Stimulated activated CD8-positive, alpha-beta memory T cell treated with anti-CD3 and anti-CD28 coated beads, Interleukin-7, amount 100 ng/mL, for 48 hours (primary cell): ENCODE results near the gene EPHA8.

ENCODE experiments used
- DNase-seq, 2 donors: peaks; one replicate each; pipeline ENCODE4 v3.0.0-alpha.2; 2020; ENCODE audit warnings: low read depth in 1 of 2; ENCODE audit errors: extremely low read depth in 1 of 2

EPHA8 gene

GRCh38 chr1:22535399-22535798, 27.9 kb upstream of the EPHA8 start:
- DNase-seq, result no peak

DNA sequence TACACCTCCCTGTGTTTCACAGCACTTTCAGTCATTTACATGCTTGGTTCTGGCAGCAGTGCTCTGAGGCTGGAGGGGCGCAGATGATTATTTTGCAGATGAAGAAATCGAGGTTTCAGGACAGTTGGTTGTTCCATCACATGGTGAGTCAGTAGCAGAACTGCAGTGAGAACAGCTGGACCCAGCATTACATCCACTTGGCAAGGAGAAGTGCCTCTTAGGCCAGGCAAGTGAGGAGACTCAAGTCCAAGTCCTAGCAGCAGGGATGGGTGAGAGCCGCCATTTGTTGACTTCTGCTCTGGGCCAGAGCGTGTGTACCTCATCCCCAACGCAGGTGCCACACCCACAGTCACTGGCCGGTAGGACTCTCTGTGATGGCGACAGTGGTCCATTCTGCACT, 26.8 kb upstream of the EPHA8 start:
- no peak for DNase-seq

DNA sequence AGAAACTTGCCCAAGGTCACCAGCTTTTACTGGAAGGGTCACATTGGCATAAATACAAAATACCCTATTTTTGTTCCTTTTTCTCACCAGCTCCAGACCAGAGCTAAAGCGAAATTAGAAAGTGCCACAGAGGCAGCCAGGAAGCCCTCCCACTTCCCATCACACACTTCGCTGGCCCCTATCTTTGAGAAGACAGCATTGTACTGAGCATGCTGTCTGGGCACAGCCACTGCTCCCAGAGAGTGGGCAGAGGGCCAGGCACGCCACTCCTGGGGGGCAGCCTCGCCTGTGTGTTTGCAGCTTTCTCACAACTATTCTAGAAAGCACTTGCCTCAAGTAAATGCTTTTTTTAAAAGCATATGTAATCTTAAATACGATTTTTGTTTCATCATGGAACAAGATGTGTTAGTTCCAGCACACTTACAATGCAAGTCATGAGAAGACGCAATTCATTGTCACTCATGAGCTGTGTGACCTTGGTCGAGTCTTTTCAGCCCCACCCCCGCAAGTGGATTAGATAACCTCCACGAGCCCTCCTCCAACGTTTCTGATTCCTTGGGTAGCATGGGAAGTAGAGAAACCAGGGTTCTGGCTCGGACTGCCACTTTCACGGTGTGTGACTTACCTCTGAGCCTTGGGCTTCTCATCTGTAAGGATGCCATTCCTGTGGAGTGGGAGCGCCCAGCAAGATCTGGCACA, 25.7 kb upstream of the EPHA8 start:
- no peak for DNase-seq

GRCh38 chr1:22539510-22540118, 23.7 kb upstream of the EPHA8 start:
- no peak for DNase-seq

- no peak for DNase-seq
These were observed 23.0 kb upstream of the EPHA8 start for GRCh38 chr1:22540337-22540736.

GRCh38 chr1:22542886-22543285, 20.4 kb upstream of the EPHA8 start:
- DNase-seq, result no peak

DNA sequence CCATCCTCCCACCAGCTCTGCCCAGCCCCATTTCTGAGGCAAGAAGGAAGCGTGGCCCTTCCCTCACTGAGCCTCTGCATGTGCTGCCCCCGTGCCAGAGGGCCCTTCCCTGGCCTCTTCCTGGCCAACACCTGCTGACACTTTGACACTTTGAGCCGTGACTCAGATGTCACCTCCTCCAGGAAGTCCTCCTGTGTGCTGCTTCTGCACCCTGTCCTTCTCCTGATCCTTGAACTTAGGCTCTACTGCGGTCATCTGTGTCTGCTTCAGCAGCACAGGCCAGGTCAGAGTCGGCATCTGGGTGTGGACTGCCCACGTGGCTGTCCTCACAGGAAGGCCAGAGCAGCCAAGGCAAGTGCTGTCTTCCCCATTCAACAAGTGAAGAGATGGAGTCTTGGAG, 19.6 kb upstream of the EPHA8 start:
- no peak for DNase-seq

GRCh38 chr1:22544606-22545005, 18.7 kb upstream of the EPHA8 start:
- DNase-seq, result no peak

DNA sequence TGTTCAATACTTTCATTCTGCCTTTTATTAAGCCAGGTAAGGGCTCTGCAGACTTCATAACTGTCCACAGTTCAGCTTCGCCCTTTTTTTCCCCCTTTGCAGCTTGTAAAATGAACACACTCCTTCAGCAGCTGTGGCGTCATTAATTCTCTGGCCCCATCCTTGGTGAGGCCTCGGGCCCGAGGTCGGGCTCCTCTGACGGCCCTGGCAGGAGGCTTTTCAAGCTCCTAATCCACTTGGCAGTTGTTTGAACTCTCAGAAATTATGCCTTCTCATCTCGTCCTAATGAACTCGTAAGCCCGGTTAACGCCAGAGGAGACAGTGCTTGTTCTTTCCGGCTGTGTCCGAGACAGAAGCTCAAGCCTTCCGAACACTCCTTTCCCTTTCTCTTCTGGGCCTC, 18.1 kb upstream of the EPHA8 start:
- no peak for DNase-seq

- no peak for DNase-seq
These were observed 16.0 kb upstream of the EPHA8 start for GRCh38 chr1:22547186-22547817.

- no peak for DNase-seq
These were observed 15.3 kb upstream of the EPHA8 start for GRCh38 chr1:22547818-22548462.

DNA sequence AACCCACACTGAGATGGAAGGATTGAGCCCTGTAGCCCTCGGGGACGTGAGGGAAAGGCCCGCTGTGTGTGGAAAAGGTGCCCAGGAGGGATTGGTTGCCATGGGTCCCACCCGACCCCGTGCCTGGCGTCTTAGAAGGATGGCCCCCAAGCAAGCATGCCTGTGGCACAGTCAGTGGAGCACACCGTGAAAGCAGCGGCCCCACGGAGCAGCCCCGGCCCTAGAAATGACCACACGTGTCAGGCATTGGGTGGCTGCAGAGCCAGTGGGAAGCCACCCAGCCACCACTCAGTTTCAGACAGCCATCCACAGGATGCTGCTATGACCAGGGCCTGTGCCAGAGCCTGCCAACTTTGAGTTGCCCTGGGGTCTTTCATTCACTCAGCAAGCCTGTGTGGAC, 13.3 kb upstream of the EPHA8 start:
- DNase-seq, result no peak

DNA sequence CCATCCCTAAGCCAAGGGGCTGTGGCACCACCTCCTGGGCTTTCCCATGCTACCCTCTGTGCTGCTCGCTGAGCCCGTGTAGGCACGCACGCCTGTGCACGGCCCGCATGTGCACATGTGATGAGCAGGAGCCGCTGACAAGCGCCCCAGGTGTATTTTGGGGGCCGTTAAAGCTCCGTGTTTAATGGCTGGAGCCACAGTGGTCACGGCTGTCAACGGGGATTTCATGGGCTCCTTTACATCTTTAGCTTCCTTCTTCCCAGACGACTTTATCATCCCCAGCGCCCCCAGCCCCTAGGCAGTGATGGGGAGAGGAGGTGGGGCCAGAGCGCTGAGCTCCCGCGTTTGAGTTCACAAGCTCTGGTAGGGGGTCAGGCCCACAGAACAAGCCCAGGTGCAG, 11.7 kb upstream of the EPHA8 start:
- DNase-seq, result no peak

DNA sequence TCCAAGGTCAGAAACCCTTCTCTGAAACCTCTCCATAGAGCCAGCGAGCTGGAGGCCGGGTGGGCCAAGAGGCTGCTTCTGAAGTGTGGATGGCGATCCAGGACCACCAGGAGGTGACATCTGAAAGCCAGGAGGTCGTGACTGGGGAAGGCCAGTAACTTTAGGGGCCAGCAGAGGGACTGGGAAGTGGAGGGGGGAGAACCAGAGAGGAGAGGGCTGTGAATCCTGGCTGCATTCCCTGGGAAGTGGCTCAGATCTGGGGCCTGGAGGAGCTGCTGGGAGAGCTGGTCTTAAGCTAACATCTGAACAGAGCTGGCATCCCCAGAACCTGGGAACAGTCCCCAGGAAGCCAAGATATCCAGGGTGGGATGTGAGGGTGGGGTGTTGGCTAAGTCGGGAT, 11.3 kb upstream of the EPHA8 start:
- DNase-seq, result no peak

DNA sequence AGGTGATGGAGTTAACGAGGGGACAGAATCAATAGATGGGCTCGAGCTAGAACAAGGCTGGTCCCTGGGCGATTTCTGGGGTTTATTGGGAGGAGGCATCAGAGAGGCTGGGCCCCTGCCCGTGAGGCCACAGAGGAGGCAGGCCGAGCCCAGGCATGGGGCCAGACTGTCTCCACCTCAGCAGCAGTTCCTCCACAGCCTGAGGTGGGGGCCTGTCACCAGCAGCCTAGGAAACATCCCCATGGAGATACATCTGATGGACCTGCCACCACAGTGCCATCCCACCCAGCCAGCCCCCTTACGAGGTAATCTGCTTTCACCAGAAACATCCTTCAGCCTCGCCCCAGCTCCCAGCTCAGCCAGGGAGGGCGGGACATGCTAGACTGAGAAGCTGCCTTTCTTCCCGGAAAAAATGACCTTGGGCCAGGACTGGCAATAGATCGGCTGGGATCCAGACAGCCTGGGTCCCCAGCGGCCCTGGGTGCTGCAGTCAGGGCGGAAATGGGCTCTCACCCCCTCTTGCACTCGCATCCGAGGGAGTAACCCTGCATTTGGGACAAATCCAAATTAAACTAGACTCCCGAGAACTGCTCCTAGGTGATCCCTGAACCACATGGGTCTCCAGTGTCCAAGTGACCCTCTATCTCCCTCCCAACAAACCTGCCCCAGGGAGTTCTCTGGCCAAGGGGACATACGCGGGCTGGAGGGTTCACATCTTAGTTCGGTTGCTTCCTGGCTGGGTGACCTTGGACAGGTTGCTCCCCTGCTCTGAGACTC, 10.0 kb upstream of the EPHA8 start:
- DNase-seq, result no peak

GRCh38 chr1:22553991-22554522, 9.2 kb upstream of the EPHA8 start:
- DNase-seq, result no peak

GRCh38 chr1:22555371-22555656, 8.0 kb upstream of the EPHA8 start:
- DNase-seq, result no peak

DNA sequence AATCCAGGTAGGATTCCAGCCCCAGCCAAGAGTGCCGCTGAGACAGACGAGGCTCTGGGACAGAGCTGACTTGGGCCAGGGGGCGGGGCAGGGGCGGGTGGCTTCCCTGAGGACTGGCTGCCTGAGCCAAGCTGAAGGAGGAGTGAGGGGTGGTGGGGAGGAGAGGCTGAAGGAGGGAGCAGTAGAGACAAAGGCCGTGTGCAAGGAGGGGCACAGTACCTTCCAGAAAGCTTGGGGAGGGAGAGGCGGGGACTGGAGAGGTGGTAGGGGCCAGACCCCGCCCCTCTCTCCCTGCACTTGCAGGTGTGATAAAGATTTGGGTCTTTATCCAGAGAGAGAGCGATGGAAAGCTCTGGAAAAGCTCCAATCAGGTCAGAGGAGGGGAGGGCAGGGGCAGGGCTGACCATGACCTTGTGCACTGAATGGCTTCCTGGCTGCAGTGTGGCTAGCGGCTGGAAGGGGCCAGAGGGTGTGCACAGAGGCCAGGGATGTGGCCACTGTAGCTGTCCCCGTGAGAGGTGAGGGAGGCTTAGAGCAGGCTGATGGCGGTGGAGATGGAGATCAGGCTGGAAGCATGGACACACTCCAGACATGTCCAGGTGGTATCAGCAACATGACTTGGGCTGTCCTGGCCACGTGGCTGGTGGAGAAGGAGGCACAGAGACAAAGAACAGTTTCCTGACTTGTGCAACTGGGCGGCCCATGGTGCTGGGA, 6.7 kb upstream of the EPHA8 start:
- DNase-seq, result no peak

DNA sequence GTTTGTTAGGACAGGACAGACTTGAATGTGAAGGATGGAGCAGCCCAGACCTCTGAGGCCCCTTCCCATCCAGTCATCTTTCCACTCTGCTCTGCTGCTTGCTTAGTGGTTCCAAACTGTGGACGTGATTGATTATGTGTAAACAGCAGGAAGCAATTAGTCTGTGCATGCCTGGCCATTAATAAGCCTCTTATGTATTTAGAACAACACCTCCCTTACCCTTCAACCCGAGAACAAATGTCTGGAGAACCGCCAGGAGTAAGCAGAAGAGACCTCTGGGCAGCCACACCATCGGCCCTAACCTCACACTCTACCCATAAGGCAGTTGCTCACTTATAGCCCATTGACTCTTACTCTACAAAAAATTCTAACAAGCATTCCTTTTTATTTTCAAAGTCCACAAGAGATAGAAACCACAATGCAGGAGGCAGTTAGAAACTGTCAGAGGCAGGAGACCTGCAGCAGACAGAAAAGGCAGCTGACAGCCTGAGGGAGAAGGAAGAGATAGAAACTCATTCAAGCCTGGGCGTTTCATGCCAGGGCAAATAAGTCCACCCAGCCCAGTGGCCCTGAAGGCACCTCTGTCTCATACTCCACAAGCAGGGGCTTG, 5.8 kb upstream of the EPHA8 start:
- DNase-seq, result no peak
